ENCODE results near the gene USP33. TPM values are rescaled to one million over a fixed set of nuclear protein-coding genes. Genes with fewer than 3 reads are reported as not detected.

Gene USP33
- total and polyA plus RNA-seq, 2 of the 13 experiments (the other 11 are each of a cell fraction or from before 2014, with no cell fraction given) = 32.0 to 49.1 TPM

DNA sequence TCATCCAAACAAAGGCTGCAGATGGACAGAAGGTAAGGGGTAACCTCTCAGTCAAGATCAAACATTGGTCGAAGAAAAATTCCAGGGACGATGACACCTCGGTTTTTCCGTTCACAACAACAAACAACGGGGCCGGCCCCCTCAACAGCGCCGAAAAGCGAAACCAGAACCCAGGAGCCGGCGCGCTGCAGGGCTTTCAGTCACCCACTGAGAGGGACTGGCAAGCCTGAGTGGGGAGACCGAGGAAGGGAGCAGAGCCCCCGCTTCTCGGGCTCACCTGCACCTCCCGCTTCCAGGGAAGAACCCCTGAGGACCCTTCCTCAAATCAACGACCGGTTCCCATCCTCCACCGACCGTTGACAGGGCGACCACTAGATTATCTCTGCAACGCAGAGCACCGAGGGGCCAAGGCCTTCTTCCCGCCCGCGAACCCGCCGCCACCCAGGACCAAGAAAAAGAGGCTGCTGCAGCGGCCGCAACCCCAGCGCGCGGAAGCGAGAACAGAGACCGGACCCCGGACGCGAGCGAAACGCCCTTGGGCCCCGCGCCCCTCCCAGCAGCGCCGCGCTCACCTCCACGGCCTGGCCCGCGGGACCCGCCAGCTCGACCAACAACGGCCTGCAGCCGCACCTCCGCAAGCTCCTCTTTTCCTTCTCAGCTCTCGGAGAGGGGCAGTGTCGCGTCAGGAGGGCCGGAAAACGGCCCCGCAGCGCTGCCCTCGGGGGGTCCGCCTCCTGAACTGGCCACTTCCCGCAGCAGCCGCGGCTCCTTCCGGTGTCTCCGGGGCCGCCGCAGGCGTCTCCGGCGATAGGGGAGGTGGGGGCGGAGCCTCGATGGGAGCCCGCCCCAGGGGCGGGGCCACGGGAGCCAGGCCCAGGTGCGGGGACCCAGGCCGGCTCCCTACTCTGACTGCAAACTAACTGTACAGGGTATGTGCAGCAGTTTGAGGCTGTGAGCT lies at the start of gene USP33 (continued):
- no peak for TF ChIP-seq ZFP36 (IDR thresholded peaks at IDR 0.05; ENCODE audit: borderline replicate concordance, low read depth, low read length, partially characterized antibody)
- TF ChIP-seq ZNF33A (CRISPR knock-in tag; IDR thresholded peaks at IDR 0.05; ENCODE audit: borderline replicate concordance) = peak; percentile 35; the same call in 1 of the 2 replicates
- no peak for TF ChIP-seq TCF12 (IDR thresholded peaks at IDR 0.05)
- TF ChIP-seq TCF12 (CRISPR knock-in tag; IDR thresholded peaks at IDR 0.05) = peak; percentile 49; the same call in 1 of the 2 replicates
- TF ChIP-seq CC2D1A (CRISPR knock-in tag; IDR thresholded peaks at IDR 0.05) = no peak
- TF ChIP-seq ATF7-NPFF (CRISPR knock-in tag; IDR thresholded peaks at IDR 0.05; ENCODE audit: low read depth) = peak; percentile 66
- TF ChIP-seq NFYC (CRISPR knock-in tag; IDR thresholded peaks at IDR 0.05) = no peak
- TF ChIP-seq HOMEZ (CRISPR knock-in tag; IDR thresholded peaks at IDR 0.05; ENCODE audit: low read depth) = peak; percentile 55; the same call in 1 of the 2 replicates
- TF ChIP-seq ZNF430 (CRISPR knock-in tag; IDR thresholded peaks at IDR 0.05) = 0 out of 2 replicates have a peak, but pooled peaks have one; percentile 51
- TF ChIP-seq, protein P1, sequence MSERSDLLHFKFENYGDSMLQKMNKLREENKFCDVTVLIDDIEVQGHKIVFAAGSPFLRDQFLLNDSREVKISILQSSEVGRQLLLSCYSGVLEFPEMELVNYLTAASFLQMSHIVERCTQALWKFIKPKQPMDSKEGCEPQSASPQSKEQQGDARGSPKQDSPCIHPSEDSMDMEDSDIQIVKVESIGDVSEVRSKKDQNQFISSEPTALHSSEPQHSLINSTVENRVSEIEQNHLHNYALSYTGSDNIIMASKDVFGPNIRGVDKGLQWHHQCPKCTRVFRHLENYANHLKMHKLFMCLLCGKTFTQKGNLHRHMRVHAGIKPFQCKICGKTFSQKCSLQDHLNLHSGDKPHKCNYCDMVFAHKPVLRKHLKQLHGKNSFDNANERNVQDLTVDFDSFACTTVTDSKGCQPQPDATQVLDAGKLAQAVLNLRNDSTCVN (CRISPR knock-in tag; IDR thresholded peaks at IDR 0.05; ENCODE audit: borderline replicate concordance) = peak; percentile 82
- peak; percentile 95; the same call in 1 of the 2 replicates for TF ChIP-seq ZNF343 (CRISPR knock-in tag; IDR thresholded peaks at IDR 0.05)
- peak; percentile 94 for TF ChIP-seq GABPB1 (CRISPR knock-in tag; IDR thresholded peaks at IDR 0.05)
- no peak; the same call in 1 of the 2 replicates for TF ChIP-seq ZNF670 (CRISPR knock-in tag; IDR thresholded peaks at IDR 0.05; ENCODE audit: borderline replicate concordance)
- TF ChIP-seq ZFP41 (CRISPR knock-in tag; IDR thresholded peaks at IDR 0.05; ENCODE audit: borderline replicate concordance) = no peak
- TF ChIP-seq ZFY (CRISPR knock-in tag; IDR thresholded peaks at IDR 0.05) = peak; percentile 97
- TF ChIP-seq THAP11 (CRISPR knock-in tag; IDR thresholded peaks at IDR 0.05) = peak; percentile 75
- peak; percentile 98 for TF ChIP-seq PHF8 (CRISPR knock-in tag; IDR thresholded peaks at IDR 0.05)
- TF ChIP-seq ZNF768 (CRISPR knock-in tag; IDR thresholded peaks at IDR 0.05) = peak; percentile 82
- peak; percentile 39; the same call in 1 of the 2 replicates for TF ChIP-seq E2F5 (CRISPR knock-in tag; conservative IDR thresholded peaks at IDR 0.05)
- TF ChIP-seq MIER3 (CRISPR knock-in tag; IDR thresholded peaks at IDR 0.05; ENCODE audit: borderline replicate concordance) = peak; percentile 37; the same call in 1 of the 2 replicates
- TF ChIP-seq ATF6 (CRISPR knock-in tag; conservative IDR thresholded peaks at IDR 0.05) = no peak
- peak; percentile 91 for TF ChIP-seq HNRNPLL (IDR thresholded peaks at IDR 0.05; ENCODE audit: low read depth, low read length, poor library complexity, severe bottlenecking)
- TF ChIP-seq ZNF136 (CRISPR knock-in tag; IDR thresholded peaks at IDR 0.05; ENCODE audit: low read depth) = peak; percentile 56; the same call in 1 of the 2 replicates
- no peak for TF ChIP-seq ZNF296 (CRISPR knock-in tag; conservative IDR thresholded peaks at IDR 0.05)
